Tibial nerve (tissue), 4 donors: ENCODE measurements around the gene SLCO3A1.

ENCODE experiments used
- EP300 ChIP-seq, 2 donors: sonication (generic); formaldehyde crosslinking; IDR thresholded peaks; one replicate each; pipeline ENCODE4 v1.6.1; 2017; ENCODE audit warnings: antibody characterized with exemption in 2 of 2, mild to moderate bottlenecking in 1 of 2
- POLR2A ChIP-seq, 2 donors: fragments of 450-650 bp; IDR thresholded peaks; one replicate each; pipeline ENCODE4 v1.6.1; 2017; ENCODE audit warnings: antibody characterized with exemption in 2 of 2, mild to moderate bottlenecking in 2 of 2, moderate library complexity in 2 of 2
- TF ChIP-seq, protein P1 (sequence below), 5 experiments: fragments of 200-600 bp in 3 of 5; fragments of 450-650 bp in 2 of 5; sonication (generic) in 3 of 5; IDR thresholded peaks; one replicate each; pipeline ENCODE4 v1.5.1; 2016 to 2019; ENCODE audit warnings: antibody characterized with exemption in 5 of 5, mild to moderate bottlenecking in 3 of 5, moderate library complexity in 2 of 5

DNA sequence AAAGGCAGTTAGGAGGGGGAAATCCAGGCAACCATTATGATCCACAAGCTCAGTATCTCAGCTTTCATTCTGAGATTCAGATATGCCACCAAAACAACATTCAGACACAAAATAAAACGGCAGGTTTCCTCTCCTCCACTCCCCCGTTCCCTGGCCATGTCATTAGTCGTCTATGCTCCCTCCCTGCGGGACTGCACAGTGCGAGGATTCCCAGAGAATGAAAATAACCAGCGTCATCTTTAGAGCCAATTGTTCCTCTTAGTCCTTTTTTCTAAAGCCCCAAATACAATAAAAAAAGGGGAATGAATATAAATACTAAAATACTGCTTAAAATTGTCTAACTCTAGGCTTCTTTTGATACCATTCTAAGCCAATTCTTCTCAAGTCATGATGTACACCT, 7.8 kb upstream of the SLCO3A1 start:
- TF ChIP-seq POLR2A (IDR thresholded peaks at IDR 0.05) (no peak), EP300 (IDR thresholded peaks at IDR 0.05) (no peak)
- TF ChIP-seq, protein P1, sequence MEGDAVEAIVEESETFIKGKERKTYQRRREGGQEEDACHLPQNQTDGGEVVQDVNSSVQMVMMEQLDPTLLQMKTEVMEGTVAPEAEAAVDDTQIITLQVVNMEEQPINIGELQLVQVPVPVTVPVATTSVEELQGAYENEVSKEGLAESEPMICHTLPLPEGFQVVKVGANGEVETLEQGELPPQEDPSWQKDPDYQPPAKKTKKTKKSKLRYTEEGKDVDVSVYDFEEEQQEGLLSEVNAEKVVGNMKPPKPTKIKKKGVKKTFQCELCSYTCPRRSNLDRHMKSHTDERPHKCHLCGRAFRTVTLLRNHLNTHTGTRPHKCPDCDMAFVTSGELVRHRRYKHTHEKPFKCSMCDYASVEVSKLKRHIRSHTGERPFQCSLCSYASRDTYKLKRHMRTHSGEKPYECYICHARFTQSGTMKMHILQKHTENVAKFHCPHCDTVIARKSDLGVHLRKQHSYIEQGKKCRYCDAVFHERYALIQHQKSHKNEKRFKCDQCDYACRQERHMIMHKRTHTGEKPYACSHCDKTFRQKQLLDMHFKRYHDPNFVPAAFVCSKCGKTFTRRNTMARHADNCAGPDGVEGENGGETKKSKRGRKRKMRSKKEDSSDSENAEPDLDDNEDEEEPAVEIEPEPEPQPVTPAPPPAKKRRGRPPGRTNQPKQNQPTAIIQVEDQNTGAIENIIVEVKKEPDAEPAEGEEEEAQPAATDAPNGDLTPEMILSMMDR (IDR thresholded peaks at IDR 0.05): no peak
